Skeletal muscle cell (primary cell): ENCODE measurements around the gene BNIP5.

Source experiments
- DNase-seq: peaks from one replicate; pipeline ENCODE4 v3.0.0-alpha.2; 2010; ENCODE audit warnings: low read depth
- H3K4me3 ChIP-seq: 2 replicates; pipeline ENCODE4 v1.5.1; 2011; ENCODE audit warnings: low read depth, mild to moderate bottlenecking, control low read depth, low read length, moderate library complexity

The BNIP5 gene

GRCh38 chr6:36328600-36328999 is 8.1 kb downstream of the BNIP5 start:
- no peak overlapping the region for H3K4me3 ChIP-seq
- DNase-seq = no peak

DNA sequence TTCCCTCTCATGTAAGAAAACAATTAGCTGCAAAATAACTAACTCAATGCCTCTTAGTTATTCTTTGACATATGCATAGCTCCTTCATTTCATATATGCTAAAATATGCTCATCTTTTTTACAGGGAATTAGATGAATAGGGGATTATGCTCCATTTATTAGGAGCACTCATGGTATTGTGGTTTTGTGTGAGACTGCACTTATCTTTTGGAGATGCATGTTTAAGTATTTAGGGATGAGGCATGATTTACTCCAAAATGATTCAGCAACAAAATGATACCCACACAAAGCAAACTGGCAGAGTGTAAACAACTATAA is 8.8 kb downstream of the BNIP5 start:
- DNase-seq = no peak

GRCh38 chr6:36327226-36327918 is 9.3 kb downstream of the BNIP5 start:
- no peak for DNase-seq
- no peak overlapping the region for H3K4me3 ChIP-seq

More for the DNA sequence above, 8.8 kb downstream of the BNIP5 start:
- no peak overlapping the region for H3K4me3 ChIP-seq

DNA sequence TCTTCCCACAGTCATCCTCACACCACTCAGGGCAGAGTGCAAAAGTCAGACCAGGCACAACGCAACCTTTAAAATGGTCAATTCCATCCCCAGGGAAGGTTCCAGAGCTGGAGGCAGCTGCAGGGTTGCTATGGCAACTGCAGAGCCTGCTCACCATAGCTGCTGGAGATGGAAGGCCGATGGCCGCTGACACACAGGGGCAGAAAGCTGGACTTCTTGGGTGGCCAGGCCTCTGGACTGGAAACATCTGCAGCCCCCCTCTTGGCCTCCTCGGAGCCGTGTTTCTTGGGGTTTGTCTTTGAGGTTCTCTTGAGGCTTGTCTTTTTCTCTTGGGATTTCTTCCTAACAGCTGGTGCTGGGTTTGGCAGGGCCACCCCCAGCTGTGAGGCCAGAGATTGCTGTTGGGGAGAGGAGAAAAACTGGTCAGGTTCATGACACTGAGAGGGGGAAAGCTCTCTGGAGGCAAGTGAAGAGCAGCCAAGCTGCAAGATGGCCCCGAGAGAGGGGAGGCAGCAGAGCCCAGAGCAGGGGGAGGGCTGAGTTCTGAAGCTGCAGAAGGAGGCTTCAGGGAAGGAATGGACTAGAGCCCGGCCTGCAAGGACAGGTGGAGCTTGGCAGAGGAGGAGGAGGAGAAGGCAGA is 10.2 kb downstream of the BNIP5 start:
- no peak overlapping the region for H3K4me3 ChIP-seq
- DNase-seq = no peak

DNA sequence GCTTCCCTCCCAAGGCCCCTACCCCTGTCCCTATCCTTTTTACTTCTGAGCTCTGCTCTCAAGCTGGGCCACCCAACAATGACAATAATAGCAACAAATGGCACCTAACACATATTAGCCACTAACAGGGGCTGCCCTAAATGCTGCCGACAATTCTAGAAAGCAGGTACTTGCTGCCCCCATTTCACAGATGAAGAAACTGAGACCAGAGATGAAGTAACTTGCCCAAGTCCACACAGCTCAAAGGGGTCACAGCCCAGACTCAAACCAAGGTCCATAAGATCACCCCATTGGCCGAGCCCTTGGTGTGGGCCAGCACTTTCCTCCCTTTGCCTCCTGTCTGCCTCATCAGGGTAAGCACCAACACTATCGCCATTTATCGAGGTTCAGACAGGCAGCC is 12.0 kb downstream of the BNIP5 start:
- DNase-seq = no peak
- H3K4me3 ChIP-seq = no peak overlapping the region

DNA sequence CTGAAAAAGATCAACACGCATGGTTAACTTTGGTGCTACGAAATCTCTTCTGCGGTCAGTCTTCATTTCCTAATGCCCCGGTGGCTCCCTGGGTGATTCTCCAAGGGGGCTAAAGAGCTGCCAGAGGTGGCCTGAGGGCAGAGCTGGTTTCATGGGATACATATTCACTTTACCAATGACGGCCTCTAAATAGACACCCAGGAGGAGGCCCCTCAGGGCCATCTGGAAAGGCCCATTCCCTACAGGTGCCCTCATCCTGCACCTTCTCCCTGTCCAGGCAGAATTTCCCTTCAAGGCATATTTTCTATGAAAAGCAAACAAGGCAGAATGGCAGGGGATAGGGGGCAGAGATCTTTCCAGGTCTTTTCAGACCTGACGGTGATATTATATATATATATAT is 12.5 kb downstream of the BNIP5 start:
- no peak overlapping the region for H3K4me3 ChIP-seq
- DNase-seq = no peak

DNA sequence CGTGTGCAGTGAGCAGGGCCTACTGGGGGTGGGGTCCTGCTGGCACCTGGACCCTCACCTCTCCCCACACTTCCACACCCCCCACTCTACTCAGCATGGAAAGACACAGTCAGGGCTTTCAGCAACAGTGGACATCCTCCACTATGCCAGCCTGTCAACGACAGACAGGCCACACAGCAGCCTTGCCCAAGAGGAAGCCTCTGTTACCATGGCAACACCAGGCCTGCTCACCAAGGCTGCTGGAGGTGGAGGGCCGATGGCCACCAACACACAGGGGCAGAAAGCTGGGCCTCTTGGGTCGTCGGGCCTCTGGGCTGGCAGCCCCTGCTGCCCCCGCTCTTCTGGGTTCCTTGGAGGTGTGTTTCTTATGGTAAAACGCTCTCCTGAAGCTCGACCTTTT is 13.6 kb downstream of the BNIP5 start:
- DNase-seq = no peak
- H3K4me3 ChIP-seq = no peak overlapping the region

DNA sequence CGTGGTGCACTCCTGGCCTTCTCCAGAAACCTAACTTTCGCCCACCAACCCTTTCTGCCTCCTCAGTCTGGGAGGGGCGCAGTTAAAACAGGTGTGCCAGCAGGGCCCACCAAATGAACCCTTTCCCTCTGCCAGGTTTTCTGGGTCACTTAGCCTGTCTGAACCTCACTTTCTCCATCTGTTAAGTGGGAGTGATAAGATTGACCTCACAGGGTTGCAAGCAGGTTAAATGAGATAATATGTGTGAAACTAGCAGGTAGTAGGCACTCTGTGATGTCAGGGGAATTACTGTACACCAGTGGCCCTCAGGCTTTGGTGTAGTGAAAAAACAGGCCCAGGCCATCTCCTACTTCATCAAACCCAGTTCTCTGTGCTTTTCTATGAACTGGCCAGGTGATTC is 14.1 kb downstream of the BNIP5 start:
- no peak for DNase-seq
- no peak overlapping the region for H3K4me3 ChIP-seq

DNA sequence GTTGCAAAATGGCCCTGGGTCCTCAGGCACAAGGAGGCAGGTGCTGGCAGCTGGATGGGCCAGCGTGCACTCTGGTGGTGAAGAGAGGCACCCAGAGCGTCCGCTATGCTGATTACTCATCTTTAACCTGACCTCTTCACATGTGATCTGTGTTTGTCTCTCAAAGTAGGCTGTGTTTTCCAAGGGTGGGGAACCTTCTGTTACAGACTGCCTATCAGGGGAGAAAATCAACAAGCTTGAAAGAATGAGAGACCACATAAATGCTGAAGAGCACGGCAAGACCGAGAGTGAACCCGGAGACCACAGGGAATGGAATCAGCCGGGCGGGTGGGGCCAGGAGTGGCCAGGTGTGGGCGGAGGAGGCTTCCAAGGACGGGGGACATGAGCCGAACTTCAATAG is 16.2 kb downstream of the BNIP5 start:
- DNase-seq = no peak
- H3K4me3 ChIP-seq = no peak overlapping the region

DNA sequence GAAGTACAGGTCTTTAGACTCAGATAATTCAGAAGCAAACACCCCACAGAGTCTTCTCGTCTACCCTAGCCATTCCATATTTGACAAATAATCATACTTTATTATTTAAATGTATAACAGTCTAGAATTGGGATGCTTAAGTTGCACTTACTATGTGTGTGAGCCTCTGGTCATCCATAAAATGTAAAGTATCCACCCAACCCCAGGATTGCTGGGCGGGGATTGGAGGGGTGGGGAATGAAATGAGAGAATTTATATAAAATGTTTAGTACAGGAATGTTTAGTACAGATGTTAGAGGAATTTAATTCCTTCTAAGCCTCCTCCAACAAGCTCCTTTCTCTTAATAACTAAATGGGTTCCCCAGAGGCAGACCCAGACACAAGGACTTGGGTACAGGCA is 16.9 kb downstream of the BNIP5 start:
- H3K4me3 ChIP-seq = no peak overlapping the region
- DNase-seq = no peak

- H3K4me3 ChIP-seq = no peak overlapping the region
- no peak for DNase-seq
Observed at GRCh38 chr6:36319436-36319762, 17.3 kb downstream of the BNIP5 start.

DNA sequence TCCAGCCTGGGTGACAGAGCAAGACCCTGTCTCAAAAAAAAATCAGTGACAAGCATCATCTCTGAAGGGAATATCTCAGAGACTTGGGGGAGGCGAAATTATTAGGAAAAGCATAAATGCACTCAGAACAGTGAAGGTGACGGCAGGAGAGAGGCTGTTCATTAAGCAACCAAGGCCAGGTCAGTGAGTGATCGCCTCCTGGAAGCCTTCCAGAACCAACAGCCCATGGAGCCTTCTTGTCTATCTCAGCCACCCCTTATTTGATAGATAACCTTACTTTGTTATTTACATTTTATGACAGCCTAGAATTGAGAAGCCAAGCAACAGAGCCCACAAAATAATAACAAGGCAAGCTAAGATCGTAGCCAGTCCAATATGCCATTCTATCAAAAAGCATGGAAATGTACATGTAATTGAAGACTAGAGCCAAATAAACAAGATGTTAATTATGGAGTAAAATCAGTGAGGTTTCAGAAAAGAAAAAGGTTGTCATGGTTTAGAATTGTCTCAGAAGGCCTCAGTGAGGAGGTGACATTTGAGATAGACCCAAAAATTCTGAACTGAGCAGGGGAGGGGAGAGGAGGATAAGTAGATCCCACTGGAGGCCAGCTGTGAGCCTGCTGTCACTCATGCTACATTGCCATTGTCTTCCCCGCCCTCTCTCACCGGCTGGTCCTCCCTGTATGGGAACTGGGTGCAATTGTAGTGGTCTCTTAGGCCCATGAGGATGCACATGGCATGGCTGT is 17.8 kb downstream of the BNIP5 start:
- no peak overlapping the region for H3K4me3 ChIP-seq
- DNase-seq = no peak

- no peak overlapping the region for H3K4me3 ChIP-seq
- no peak for DNase-seq
Observed at GRCh38 chr6:36317623-36318022, 19.1 kb downstream of the BNIP5 start.

- no peak overlapping the region for H3K4me3 ChIP-seq
- DNase-seq = no peak
Observed at GRCh38 chr6:36315921-36316320, 20.8 kb downstream of the BNIP5 start.

DNA sequence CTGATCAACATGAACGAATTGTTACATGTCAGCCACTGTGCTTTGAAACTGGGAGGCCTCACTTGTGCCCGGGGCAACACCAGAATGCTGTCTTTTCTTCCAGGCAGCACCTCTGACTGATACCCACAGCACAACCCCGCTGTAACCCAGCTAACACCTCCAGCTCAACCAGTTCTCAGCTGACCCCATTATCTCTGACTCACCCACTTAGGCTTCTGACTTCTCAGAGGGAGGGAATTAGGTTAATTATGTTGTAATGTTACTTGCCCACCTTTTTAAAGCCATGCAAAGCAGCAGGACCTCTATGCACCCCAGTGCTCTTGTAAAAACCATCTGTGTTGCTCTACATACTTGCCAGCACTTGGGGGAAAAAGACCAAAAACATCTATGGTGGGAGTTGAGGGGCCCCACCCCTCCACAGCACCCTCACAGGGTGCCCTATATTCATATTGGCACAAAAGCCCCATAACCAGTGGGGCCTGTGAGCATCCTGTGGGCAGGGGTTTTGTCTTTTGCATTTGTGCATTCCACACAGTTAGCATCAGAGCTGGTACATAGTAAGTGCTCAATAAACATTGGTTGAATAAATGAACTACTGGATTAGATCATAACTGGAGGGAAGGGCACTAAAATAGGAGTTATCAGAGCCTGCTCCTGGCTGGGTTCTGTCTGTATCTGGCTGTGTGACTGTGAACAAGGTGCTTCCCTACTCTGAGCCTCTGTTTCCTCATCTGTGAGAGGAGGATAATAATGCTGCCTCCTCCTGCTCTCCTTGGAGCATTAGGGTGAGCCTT is 22.3 kb downstream of the BNIP5 start:
- DNase-seq = no peak
- no peak overlapping the region for H3K4me3 ChIP-seq

DNA sequence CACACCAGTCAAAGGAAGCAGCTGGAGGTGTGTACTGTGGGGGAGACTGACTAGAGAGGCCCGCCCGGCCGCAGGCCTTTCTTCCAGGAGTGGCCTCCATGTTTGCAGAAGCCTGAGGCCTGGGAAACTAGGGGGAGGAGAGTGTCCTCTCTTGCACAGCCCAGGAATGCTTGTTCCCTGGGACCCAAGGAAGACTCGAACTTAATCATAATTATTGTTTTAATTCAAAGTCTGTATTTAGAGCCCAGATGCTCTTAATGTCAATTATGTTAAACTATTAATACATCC is 23.1 kb downstream of the BNIP5 start:
- DNase-seq = no peak
- H3K4me3 ChIP-seq = no peak overlapping the region

DNA sequence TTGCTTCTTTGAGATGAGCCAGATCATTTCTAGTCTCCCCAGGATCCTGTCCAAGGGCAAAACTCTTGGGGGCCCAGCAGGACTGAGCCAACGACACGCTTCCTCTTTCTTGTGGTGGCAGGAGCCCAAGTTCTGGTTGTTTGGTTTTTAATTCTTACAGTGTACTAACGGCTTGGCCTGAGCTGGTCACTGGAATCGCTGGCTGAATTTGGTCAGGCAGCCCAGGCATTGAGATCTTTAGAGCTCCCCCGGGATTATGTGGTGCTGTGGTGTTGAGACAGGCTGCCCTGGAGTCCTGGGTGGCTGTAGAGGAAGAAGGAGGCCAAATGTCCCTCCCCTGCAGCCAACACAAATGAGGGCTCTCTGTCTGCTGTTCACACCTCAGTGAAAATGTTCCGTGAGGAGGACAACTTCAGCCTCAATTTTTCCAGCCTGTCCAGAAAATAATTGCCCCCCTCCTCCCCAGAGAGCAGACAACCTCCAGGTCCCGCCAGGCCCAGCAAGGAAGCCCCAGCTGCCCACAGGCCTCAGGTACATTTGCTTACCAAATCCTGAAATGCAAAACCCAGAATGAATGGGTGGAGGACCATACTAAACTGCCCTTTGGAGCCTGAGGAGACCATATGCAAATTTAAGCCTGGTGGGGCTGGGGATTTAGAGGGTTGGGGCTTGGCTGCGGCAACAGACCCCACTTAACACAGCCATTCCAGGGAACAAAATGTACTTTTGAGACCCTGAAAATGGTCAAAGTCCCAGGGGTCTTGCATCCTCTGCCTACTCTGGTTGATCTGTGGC is 23.6 kb downstream of the BNIP5 start:
- no peak for DNase-seq

DNA sequence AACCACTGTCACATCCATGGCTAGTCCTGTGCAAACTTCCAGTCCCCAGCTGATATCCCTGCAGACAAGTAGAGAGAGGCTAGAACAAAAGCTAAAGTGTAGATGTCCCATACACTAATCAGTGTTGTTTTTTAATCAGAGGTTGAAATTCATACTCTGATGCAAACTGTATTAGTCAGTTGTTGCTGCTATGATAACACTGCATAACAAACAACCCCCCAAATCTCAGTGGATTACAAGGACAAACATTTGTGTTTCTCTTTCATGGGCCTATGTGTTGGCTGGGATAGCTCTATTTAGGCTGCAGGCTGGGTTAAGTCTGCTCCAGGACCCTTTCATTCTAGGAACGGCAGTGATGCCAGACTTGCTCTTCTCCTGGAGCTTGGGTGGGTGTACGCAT is 26.8 kb downstream of the BNIP5 start:
- no peak for DNase-seq

More for the DNA sequence above, 23.6 kb downstream of the BNIP5 start:
- H3K4me3 ChIP-seq = no peak overlapping the region

GRCh38 chr6:36309203-36309602 is 27.5 kb downstream of the BNIP5 start:
- DNase-seq = no peak

More for the DNA sequence above, 26.8 kb downstream of the BNIP5 start:
- H3K4me3 ChIP-seq = no peak overlapping the region

DNA sequence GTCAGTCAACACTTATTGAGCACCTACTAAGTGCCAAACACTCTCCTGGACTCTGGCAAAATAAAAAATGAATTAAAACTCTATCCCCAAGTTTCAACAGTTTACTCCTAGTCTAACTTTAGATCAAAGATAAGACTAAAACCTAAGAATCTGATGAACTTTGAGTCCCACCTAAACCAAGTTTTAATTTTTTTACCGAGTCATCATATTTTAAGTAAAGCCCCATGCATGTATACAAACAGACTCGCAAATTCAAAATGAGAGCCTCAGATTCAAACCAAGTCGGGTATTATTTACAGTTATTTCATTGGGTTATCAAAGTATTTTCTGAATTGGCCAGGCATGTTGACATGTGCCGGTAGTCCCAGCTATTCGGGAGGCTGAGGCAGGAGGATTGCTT is 28.2 kb downstream of the BNIP5 start:
- DNase-seq = no peak
- H3K4me3 ChIP-seq = no peak overlapping the region

More at GRCh38 chr6:36309203-36309602, 27.5 kb downstream of the BNIP5 start:
- no peak overlapping the region for H3K4me3 ChIP-seq
